Esophagus (tissue), 2 donors: ENCODE data around the gene SVOP. TPM values are rescaled to one million over a fixed set of nuclear protein-coding genes. Genes with fewer than 3 reads are reported as not detected.

Source experiments
- H3K27ac ChIP-seq, 2 donors: one replicate each; pipeline ENCODE4 v1.5.1; 2013; ENCODE audit warnings: low read depth in 2 of 2, mild to moderate bottlenecking in 2 of 2, inconsistent platforms in 1 of 2, low read length in 1 of 2, moderate library complexity in 1 of 2
- H3K27me3 ChIP-seq, 2 donors: one replicate each; pipeline ENCODE4 v1.6.1; 2013; ENCODE audit warnings: low read length in 2 of 2, control low read depth in 1 of 2, mild to moderate bottlenecking in 1 of 2; ENCODE audit not compliant: insufficient read depth in 2 of 2, control insufficient read depth in 1 of 2
- H3K36me3 ChIP-seq, 2 donors: one replicate each; pipeline ENCODE4 v1.6.1; 2013; ENCODE audit warnings: low read length in 1 of 2; ENCODE audit not compliant: control insufficient read depth in 2 of 2, insufficient read depth in 2 of 2
- H3K4me1 ChIP-seq, 2 donors: one replicate each; pipeline ENCODE4 v1.6.1; 2013; ENCODE audit warnings: low read length in 1 of 2; ENCODE audit not compliant: control insufficient read depth in 2 of 2, insufficient read depth in 2 of 2
- H3K4me3 ChIP-seq, 2 donors: one replicate each; pipeline ENCODE4 v1.5.1; 2013; ENCODE audit warnings: low read length in 2 of 2, mild to moderate bottlenecking in 2 of 2, low read depth in 1 of 2, moderate library complexity in 1 of 2
- H3K9me3 ChIP-seq, 2 donors: one replicate each; pipeline ENCODE4 v1.6.1; 2013; ENCODE audit warnings: mild to moderate bottlenecking in 2 of 2, low read depth in 1 of 2, low read length in 1 of 2, moderate library complexity in 1 of 2; ENCODE audit not compliant: control insufficient read depth in 2 of 2, insufficient read depth in 1 of 2
- WGBS, 2 donors: extraction: QIAGEN DNeasy Blood & Tissue Kit; methylation state at CpG; one replicate each; pipeline ENCODE4 v1.1.7; 2013; 5-methylcytosine and 5-hydroxymethylcytosine counted together
- polyA plus RNA-seq, 2 donors: library from polyadenylated mRNA; stranded (reverse); fragments of 200-250 nt; gene quantifications; one replicate each; pipeline ENCODE4 v1.2.3, GENCODE V29; 2013
- donor health status: healthy with polysubstance abuse.
- donor health status: Bipolar disorder and iron deficiency.

SVOP gene
- polyA plus RNA-seq, 2 donors, result not detected

DNA sequence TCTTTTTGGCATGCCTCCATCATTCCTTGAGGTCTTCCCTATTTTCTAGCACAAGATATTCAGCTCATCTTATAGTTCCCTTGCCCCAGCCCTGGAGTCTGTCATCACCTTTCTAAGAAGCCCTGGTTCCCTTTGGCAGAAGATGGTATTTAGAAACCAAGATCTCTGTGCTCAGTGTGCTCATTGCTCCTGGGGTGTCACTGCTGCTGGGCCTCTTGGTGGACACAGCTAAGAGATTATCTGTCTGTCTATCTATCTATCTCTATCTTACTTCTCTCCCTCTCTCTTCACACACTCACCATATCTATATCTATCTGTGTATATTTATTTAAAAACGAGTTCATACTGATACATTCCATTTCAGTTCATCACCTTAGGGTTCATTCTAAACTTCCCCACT is 73.8 kb downstream of the SVOP start:
- WGBS, 2 donors, result 46 to 48% methylated on average over 1 of the region's 1 CpG
- Histone ChIP-seq H3K27ac (no peak overlapping the region), H3K4me3 (no peak overlapping the region), H3K27me3 (no peaks in the 10 kb centered on the region), H3K4me1 (no peaks in the 10 kb centered on the region), H3K9me3 (peaks cover 0 to 2% of the 10 kb centered on the region in 2 donors), H3K36me3 (no peaks in the 10 kb centered on the region)

- WGBS, 2 donors, result 42 to 53% methylated on average over 1 of the region's 1 CpG
- no peak overlapping the region for H3K27ac ChIP-seq
- H3K4me1 ChIP-seq, result no peaks in the 10 kb centered on the region
- H3K4me3 ChIP-seq, result no peak overlapping the region
- H3K27me3 ChIP-seq, result no peaks in the 10 kb centered on the region
- H3K36me3 ChIP-seq, result no peaks in the 10 kb centered on the region
- H3K9me3 ChIP-seq, result no peaks in the 10 kb centered on the region
Measured at GRCh38 chr12:108940138-108940537, 80.7 kb downstream of the SVOP start.

DNA sequence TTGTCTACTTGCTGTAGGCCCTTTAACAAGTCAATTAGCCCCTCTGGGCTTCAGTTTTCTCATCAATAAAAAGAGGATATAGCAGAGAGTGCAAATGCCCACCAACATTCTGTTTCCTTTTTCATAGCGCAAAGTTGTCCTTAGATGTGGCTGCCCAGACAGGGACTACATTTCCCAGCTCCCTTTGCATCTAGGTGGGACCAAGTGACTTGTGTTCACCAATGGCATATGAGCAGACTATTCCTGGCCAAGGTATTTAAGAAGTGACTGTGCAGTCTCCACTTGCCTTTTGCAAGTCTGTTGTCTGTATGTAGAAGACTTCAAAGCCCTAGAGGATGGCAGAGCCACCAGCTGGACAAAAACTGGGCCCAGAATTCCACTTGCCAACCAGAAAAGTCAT is 81.3 kb downstream of the SVOP start:
- no peak overlapping the region for H3K27ac ChIP-seq
- no peaks in the 10 kb centered on the region for H3K36me3 ChIP-seq
- H3K4me3 ChIP-seq, result no peak overlapping the region
- whole genome bisulfite sequencing, 2 donors, result 69 to 73% methylated on average over 1 of the region's 1 CpG
- no peaks in the 10 kb centered on the region for H3K4me1 ChIP-seq
- no peaks in the 10 kb centered on the region for H3K27me3 ChIP-seq
- no peaks in the 10 kb centered on the region for H3K9me3 ChIP-seq

GRCh38 chr12:108938247-108938924 is 82.5 kb downstream of the SVOP start:
- H3K4me3 ChIP-seq, result no peak overlapping the region
- H3K27me3 ChIP-seq, result no peaks in the 10 kb centered on the region
- no peaks in the 10 kb centered on the region for H3K4me1 ChIP-seq
- 74 to 85% methylated on average over 13 of the region's 13 CpGs for WGBS, 2 donors
- H3K27ac ChIP-seq, result no peak overlapping the region
- no peaks in the 10 kb centered on the region for H3K9me3 ChIP-seq
- H3K36me3 ChIP-seq, result no peaks in the 10 kb centered on the region

DNA sequence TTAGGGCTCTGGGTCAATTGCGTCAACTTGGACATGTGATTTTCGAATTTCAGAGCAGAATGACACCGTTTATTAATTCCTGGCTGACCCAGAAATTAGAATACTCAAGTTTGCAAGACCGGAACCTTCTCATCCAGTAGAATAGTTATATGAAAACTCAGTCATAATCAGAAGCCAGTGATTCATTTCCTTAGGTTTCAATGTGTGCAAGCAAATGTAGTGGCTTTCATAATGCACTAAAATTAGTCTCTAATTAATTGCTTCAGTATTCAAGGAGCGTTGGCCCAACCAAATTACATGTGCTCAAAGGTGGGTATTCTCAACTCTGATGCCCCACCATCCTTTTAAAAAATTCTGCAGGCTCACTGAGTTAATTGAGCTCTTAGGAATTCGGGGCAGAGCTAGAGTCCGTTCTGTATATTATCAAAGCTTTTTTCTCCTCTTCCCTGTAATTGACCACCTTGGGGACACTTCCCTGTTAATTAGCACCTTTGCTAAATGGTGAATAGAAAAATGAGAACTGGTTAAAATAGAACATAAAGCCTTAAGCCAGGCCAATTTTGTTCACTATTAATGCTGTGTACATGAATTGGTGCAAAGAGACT is 85.6 kb downstream of the SVOP start:
- Histone ChIP-seq H3K36me3 (no peaks in the 10 kb centered on the region), H3K4me3 (no peak overlapping the region), H3K27me3 (no peaks in the 10 kb centered on the region), H3K4me1 (no peaks in the 10 kb centered on the region), H3K9me3 (no peaks in the 10 kb centered on the region), H3K27ac (no peak overlapping the region)
- 71 to 77% methylated on average over 7 of the region's 7 CpGs for WGBS, 2 donors

DNA sequence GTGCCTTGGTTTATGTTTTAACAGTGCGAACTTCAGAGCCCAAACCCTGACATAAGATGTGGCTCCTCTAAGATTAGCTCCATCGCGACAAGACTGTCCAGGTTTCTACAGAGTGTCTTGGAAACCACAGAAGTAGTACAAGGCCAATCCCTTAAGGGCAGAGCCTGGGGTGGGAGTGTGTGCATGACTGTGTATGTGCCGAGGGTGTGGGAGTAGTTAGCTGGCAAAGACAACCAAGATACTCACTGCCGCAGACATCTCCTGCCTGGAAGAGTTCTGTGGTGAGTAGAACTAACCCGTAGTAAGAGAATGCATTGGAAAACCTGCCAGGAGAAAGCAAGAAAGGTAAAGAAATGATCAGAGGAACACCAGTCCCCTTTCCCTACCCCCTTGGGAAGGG is 86.9 kb downstream of the SVOP start:
- 63 to 73% methylated on average over 6 of the region's 6 CpGs for WGBS, 2 donors
- no peak overlapping the region for H3K4me3 ChIP-seq
- H3K27ac ChIP-seq, result no peak overlapping the region
- H3K36me3 ChIP-seq, result no peaks in the 10 kb centered on the region
- H3K4me1 ChIP-seq, result no peaks in the 10 kb centered on the region
- H3K27me3 ChIP-seq, result no peaks in the 10 kb centered on the region
- no peaks in the 10 kb centered on the region for H3K9me3 ChIP-seq

- H3K36me3 ChIP-seq, result no peaks in the 10 kb centered on the region
- no peak overlapping the region for H3K4me3 ChIP-seq
- no peak overlapping the region for H3K27ac ChIP-seq
- H3K27me3 ChIP-seq, result no peaks in the 10 kb centered on the region
- H3K4me1 ChIP-seq, result no peaks in the 10 kb centered on the region
- WGBS, 2 donors, result 92 to 94% methylated on average over 3 of the region's 3 CpGs
- no peaks in the 10 kb centered on the region for H3K9me3 ChIP-seq
Measured at GRCh38 chr12:108930756-108931155, 90.1 kb downstream of the SVOP start.

DNA sequence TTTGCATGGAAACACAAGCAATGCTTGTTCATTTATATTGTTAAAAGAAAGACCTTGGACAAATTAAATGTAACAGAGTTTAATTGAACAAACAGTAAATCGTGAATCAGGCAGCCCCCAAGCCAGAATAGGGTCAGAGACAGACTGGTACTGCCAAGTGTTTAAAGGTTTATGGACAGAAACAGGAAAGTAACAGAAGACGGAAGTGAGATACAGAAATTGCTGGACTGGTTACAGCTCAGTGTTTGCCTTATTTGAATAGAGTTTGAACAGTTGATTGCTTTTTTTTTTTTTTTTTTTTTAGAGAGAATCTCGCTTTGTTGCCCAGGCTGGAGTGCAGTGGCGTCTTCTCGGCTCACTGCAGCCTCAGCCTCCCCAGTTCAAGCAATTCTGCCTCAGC is 90.7 kb downstream of the SVOP start:
- Histone ChIP-seq H3K27me3 (no peaks in the 10 kb centered on the region), H3K4me3 (no peak overlapping the region), H3K4me1 (no peaks in the 10 kb centered on the region), H3K9me3 (no peaks in the 10 kb centered on the region), H3K27ac (no peak overlapping the region), H3K36me3 (no peaks in the 10 kb centered on the region)
- 45 to 62% methylated on average over 5 of the region's 5 CpGs for WGBS, 2 donors

DNA sequence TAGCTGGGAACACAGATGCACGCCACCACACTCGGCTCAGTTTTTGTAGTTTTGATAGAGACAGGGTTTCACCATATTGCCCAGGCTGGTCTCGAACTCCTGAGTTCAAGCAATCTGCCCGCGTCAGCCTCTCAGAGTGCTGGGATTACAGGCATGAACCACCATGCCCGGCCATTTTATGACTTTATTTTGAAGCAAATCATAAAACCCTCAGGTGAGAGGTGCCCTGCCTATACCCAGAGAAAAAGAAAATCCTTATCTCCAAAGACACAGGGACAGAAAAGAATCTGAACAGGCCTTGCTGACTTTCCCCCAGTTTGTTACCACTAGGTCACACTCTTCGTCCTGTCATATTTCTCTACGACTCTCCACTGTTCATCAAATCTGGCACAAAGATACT is 92.2 kb downstream of the SVOP start:
- H3K4me3 ChIP-seq, result no peak overlapping the region
- H3K27me3 ChIP-seq, result no peaks in the 10 kb centered on the region
- H3K4me1 ChIP-seq, result no peaks in the 10 kb centered on the region
- WGBS, 2 donors, result 88 to 92% methylated on average over 8 of the region's 8 CpGs
- H3K9me3 ChIP-seq, result no peaks in the 10 kb centered on the region
- H3K36me3 ChIP-seq, result no peaks in the 10 kb centered on the region
- no peak overlapping the region for H3K27ac ChIP-seq

DNA sequence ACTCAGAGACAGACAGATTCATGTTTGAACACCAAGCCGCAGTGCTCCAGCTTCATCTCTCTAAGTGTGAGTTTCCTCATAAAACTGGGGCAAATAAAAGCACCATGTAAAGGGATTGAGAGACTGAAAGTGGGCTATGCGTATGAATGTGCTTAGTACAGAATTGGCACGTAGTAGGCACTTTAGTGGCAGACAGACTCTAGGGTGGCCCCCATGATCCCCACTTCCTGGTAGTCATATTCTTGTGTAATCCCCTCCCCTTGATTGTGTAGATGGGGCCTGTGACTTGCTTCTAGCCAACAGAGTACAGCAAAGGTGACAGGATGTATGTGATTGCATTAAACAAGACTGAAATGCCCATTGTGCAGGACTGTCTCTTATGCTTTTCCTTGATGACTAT is 98.0 kb downstream of the SVOP start:
- H3K36me3 ChIP-seq, result no peaks in the 10 kb centered on the region
- 86 to 88% methylated on average over 3 of the region's 3 CpGs for WGBS, 2 donors
- peaks cover 3 to 5% of the 10 kb centered on the region in 2 donors for H3K9me3 ChIP-seq
- no peak overlapping the region for H3K4me3 ChIP-seq
- no peaks in the 10 kb centered on the region for H3K4me1 ChIP-seq
- H3K27me3 ChIP-seq, result no peaks in the 10 kb centered on the region
- no peak overlapping the region for H3K27ac ChIP-seq
